GM12878 (cell line): ENCODE results near the gene TGFB1I1. TPM values are rescaled to one million over a fixed set of nuclear protein-coding genes. Genes with fewer than 3 reads are reported as not detected.

ENCODE experiments used
- ATAC-seq: fragments of 200-7000 bp; cut with Tn5 transposase; 3 replicates; pipeline ENCODE4 v1.9.1; 2020; ENCODE audit warnings: mild to moderate bottlenecking, moderate library complexity
- BruUV-seq: library from RNA; stranded (reverse); fragments of 400-500 nt; replicated peaks from 2 replicates; lab custom pipeline; 2021; lab: Mats Ljungman, UMichigan
- CTCF ChIA-PET: fragments of 300-600 bp; sonication (Branson Sonifier 250); formaldehyde crosslinking; extraction: SDS; loops from one replicate; lab custom pipeline; 2021; ENCODE audit warnings: inconsistent platforms; lab: Yijun Ruan, JAX
- POLR2A ChIA-PET: fragments of 350-600 bp; formaldehyde crosslinking; extraction: SDS; loops from one replicate; lab custom pipeline; 2021; ENCODE audit warnings: inconsistent platforms; lab: Charles Lee
- RAD21 ChIA-PET: fragments of 300-600 bp; sonication (Branson Sonifier 250); formaldehyde crosslinking; loops from one replicate; lab custom pipeline; 2023; ENCODE audit warnings: antibody characterized with exemption; ENCODE audit not compliant: unreplicated experiment; lab: Charles Lee
- SMC1A ChIA-PET: fragments of 300-600 bp; sonication (Branson Sonifier 250); formaldehyde crosslinking; loops from one replicate; lab custom pipeline; 2023; ENCODE audit not compliant: unreplicated experiment, uncharacterized antibody; lab: Charles Lee
- DNase-seq: peaks from one replicate; pipeline ENCODE4 v3.0.0-alpha.2; 2011; ENCODE audit warnings: low read depth, low spot score
- FAIRE-seq: peaks from 3 replicates; lab custom pipeline; 2011; peaks lifted over from hg19 to GRCh38; lab: Jason Lieb, UNC
- H2AFZ ChIP-seq: 2 replicates; pipeline ENCODE4 v1.6.0; 2011; ENCODE audit warnings: low read depth, low read length, control low read depth; ENCODE audit not compliant: control insufficient read depth
- H3K27ac ChIP-seq: 2 replicates; pipeline ENCODE4 v1.5.1; 2011; ENCODE audit warnings: control low read depth; ENCODE audit not compliant: control insufficient read depth, insufficient read depth
- H3K27me3 ChIP-seq, 2 experiments: replicated peaks in 1 of 2; 2 replicates each; pipeline versions ENCODE4 v1.6.0 to v1.6.1; 2011; ENCODE audit warnings: low read length in 1 of 2; ENCODE audit not compliant: control insufficient read depth in 2 of 2, insufficient read depth in 2 of 2
- H3K36me3 ChIP-seq, 2 experiments: 2 replicates each; pipeline ENCODE4 v1.5.1; 2011; ENCODE audit warnings: low read length in 1 of 2; ENCODE audit not compliant: control insufficient read depth in 2 of 2, insufficient read depth in 2 of 2
- H3K4me1 ChIP-seq: 2 replicates; pipeline ENCODE4 v1.6.1; 2011; ENCODE audit warnings: mild to moderate bottlenecking, low read length, moderate library complexity, mixed read lengths; ENCODE audit not compliant: control insufficient read depth, insufficient read depth
- H3K4me2 ChIP-seq: 2 replicates; pipeline ENCODE4 v1.6.0; 2011; ENCODE audit warnings: control low read depth; ENCODE audit not compliant: control insufficient read depth, insufficient read depth
- H3K4me3 ChIP-seq: fragments of 200-600 bp; sonication (generic); 2 replicates; pipeline ENCODE4 v1.5.1; 2016
- H3K79me2 ChIP-seq: 2 replicates; pipeline ENCODE4 v1.6.0; 2011; ENCODE audit warnings: low read length; ENCODE audit not compliant: control insufficient read depth, insufficient read depth
- H3K9ac ChIP-seq: 2 replicates; pipeline ENCODE4 v1.8.0; 2011; ENCODE audit warnings: low read length, control low read depth, mixed read lengths; ENCODE audit not compliant: control insufficient read depth, insufficient read depth
- H3K9me3 ChIP-seq: replicated peaks from 3 replicates; pipeline ENCODE4 v1.5.1; 2011; ENCODE audit warnings: mild to moderate bottlenecking, low read length; ENCODE audit not compliant: control insufficient read depth, insufficient read depth
- H4K20me1 ChIP-seq: 2 replicates; pipeline ENCODE4 v1.6.0; 2011; ENCODE audit not compliant: control insufficient read depth, insufficient read depth
- CHD2 ChIP-seq: IDR thresholded peaks from 2 replicates; pipeline ENCODE4 v1.6.1; 2011; ENCODE audit warnings: low read depth, low read length, improper control_type of control experiment, borderline replicate concordance
- IKZF1 ChIP-seq: fragments of 450-650 bp; conservative IDR thresholded peaks from 2 replicates; pipeline ENCODE4 v1.6.1; 2017; ENCODE audit warnings: antibody characterized with exemption, mild to moderate bottlenecking
- YY1 ChIP-seq: IDR thresholded peaks from 2 replicates; pipeline ENCODE4 v1.6.1; 2011; ENCODE audit warnings: low read depth, mild to moderate bottlenecking, low read length
- WGBS: methylation state at CpG from one replicate; pipeline ENCODE4 v1.1.6; 2016; ENCODE audit warnings: low lambda C conversion rate; ENCODE audit not compliant: insufficient replicate concordance, insufficient coverage; ENCODE audit errors: missing lambda C conversion rate; 5-methylcytosine and 5-hydroxymethylcytosine counted together
- in situ Hi-C: fragments of 300-500 bp; cut with MboI; formaldehyde crosslinking; loops from 9 replicates; pipeline ENCODE4 v1.14.3; 2018; ENCODE audit warnings: mixed read lengths
- intact Hi-C: fragments of 100-400 bp; cut with micrococcal nuclease; formaldehyde crosslinking; loops from one replicate; pipeline ENCODE4 v1.14.2; 2022; ENCODE audit not compliant: unreplicated experiment
- polyA plus RNA-seq, 11 experiments: library from polyadenylated mRNA; depleted of rRNA in 4 of 11; unstranded in 6 of 11; stranded (reverse) in 5 of 11; fragments of >200 nt; fragmentation: Nextera tagmentation in 4 of 11; fragmentation: Illumina TruSeq in 1 of 11; extraction: Ambion mirVana in 4 of 11; extraction: Trizol in 1 of 11; gene quantifications; 1 replicate in 1 of 11; 2 replicates in 10 of 11; pipeline versions ENCODE4 v1.2.1 to v1.2.3, GENCODE V29; 2011 to 2016; ENCODE audit warnings: inconsistent platforms in 2 of 11, missing spikeins in 2 of 11, low read depth in 1 of 11
- total RNA-seq, 4 experiments: library from RNA; depleted of rRNA in 3 of 4; stranded (reverse); fragments of >200 nt in 3 of 4; fragmentation: Illumina TruSeq in 1 of 4; extraction: Trizol in 1 of 4; gene quantifications; 2 replicates each; pipeline versions ENCODE4 v1.2.1 to v1.2.3, GENCODE V29; 2013 to 2021

Gene TGFB1I1
- total and polyA plus RNA-seq, 10 of the 15 experiments (the other 5 are each of a cell fraction or from before 2014, with no cell fraction given): 0.13 to 2.3 (median 0.41) TPM; not detected in 2

DNA sequence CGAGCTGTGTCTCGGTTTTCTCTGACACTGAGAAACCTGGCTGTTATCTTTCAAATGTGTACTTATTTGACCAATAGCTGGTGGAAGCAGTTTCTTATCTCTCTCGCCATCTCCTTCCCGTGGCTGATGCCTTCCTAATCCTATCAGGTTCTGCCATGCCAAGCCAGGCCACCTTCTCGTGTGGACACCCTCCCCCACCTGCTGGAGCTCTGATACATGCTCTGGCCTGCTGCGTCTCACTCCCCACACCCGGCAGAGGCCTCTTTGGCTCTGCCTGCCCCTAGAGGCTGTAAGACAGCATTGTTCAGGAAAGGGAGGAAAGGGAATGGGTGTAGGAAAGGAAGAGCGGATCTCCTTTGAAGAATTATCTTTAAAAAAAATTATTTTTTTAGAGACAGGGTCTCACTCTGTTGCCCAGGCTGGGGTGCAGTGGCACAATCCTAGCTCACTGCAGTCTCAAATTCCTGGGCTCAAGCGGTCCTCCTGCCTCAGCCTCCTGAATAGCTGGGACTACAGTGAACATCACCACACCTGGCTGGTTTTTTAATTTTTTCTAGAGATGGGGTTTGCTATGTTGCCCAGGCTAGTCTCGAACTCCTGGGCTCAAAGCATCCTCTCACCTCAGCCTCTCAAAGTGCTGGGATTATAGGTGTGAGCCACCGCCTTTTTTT is 20.1 kb upstream of the TGFB1I1 start (continued):
- 0 out of 2 replicates have a peak, but pooled peaks have one; percentile 14 for TF ChIP-seq IKZF1
- TF ChIP-seq, all 136 proteins: peak for 4

- in situ Hi-C loops: no loop called here
- H3K79me2 ChIP-seq: peaks cover 21% of the 10 kb centered on the region
- no peak overlapping the region for H2AFZ ChIP-seq
- SMC1A ChIA-PET: interaction anchor here (0.6 to 1.6 kb wide), 3 partner anchors 14 to 354 kb away, joined by 3 to 5 read pairs (median 4); no protein-coding TSS in a partner anchor
- no peak for DNase-seq
- no peaks in the 10 kb centered on the region for H3K27me3 ChIP-seq
- FAIRE-seq: no peak
- ATAC-seq: no peak
- POLR2A ChIA-PET: interaction anchor here (0.5 kb wide), 1 partner anchor 485 kb away, joined by 3 read pairs; no protein-coding TSS in a partner anchor
- 97% methylated on average over 3 of the region's 3 CpGs for WGBS
- RAD21 ChIA-PET: interaction anchor here (1.2 kb wide), 1 partner anchor 415 kb away, joined by 3 read pairs; no protein-coding TSS in a partner anchor
- no peak overlapping the region for H3K9ac ChIP-seq
- no peaks in the 10 kb centered on the region for H3K36me3 ChIP-seq
- no peak overlapping the region for H3K4me3 ChIP-seq
- BruUV-seq: no TSS peak
- TF ChIP-seq YY1 (no peak), CHD2 (no peak)
- CTCF ChIA-PET: interaction anchor here (0.8 to 3.0 kb wide), 4 partner anchors 8 to 416 kb away, joined by 3 to 11 read pairs (median 7); partner anchors contain the start of gene ZNF843
- no peak overlapping the region for H3K4me2 ChIP-seq
- H3K4me1 ChIP-seq: peaks cover 16% of the 10 kb centered on the region
- peaks cover 7% of the 10 kb centered on the region; the same call in 1 of the 2 replicates for H4K20me1 ChIP-seq
- no peak overlapping the region for H3K27ac ChIP-seq
- intact Hi-C loops: no loop called here
- no peaks in the 10 kb centered on the region for H3K9me3 ChIP-seq
These were observed 19.3 kb upstream of the TGFB1I1 start for GRCh38 chr16:31452631-31453106.
